Stimulated activated CD4-positive, alpha-beta T cell treated with anti-CD3 and anti-CD28 coated beads, Interleukin-4, amount 100 ng/mL, for 4 hours (primary cell): Measurements from ENCODE around the gene MEGF11.

Experiments used
- DNase-seq, 2 experiments: peaks; one replicate each; pipeline ENCODE4 v3.0.0-alpha.2; 2020

MEGF11 gene

GRCh38 chr15:66212563-66212921, 41.0 kb downstream of the MEGF11 start:
- DNase-seq: no peak

- DNase-seq: no peak
These were observed 41.6 kb downstream of the MEGF11 start for GRCh38 chr15:66211670-66212562.

- DNase-seq: no peak
These were observed 42.9 kb downstream of the MEGF11 start for GRCh38 chr15:66210684-66211083.

GRCh38 chr15:66198757-66199156, 54.8 kb downstream of the MEGF11 start:
- no peak for DNase-seq

GRCh38 chr15:66196602-66197001, 56.9 kb downstream of the MEGF11 start:
- DNase-seq: no peak

GRCh38 chr15:66195621-66196230, 57.8 kb downstream of the MEGF11 start:
- DNase-seq: no peak

- no peak for DNase-seq
These were observed 60.5 kb downstream of the MEGF11 start for GRCh38 chr15:66193066-66193465.

- DNase-seq: no peak
These were observed 62.8 kb downstream of the MEGF11 start for GRCh38 chr15:66190746-66191145.

- DNase-seq: no peak
These were observed 64.3 kb downstream of the MEGF11 start for GRCh38 chr15:66189291-66189690.

GRCh38 chr15:66188464-66188863, 65.1 kb downstream of the MEGF11 start:
- DNase-seq: no peak

GRCh38 chr15:66187271-66187670, 66.3 kb downstream of the MEGF11 start:
- DNase-seq: no peak

GRCh38 chr15:66186049-66186825, 67.3 kb downstream of the MEGF11 start:
- DNase-seq: no peak

GRCh38 chr15:66184936-66185790, 68.4 kb downstream of the MEGF11 start:
- DNase-seq: no peak

GRCh38 chr15:66184492-66184891, 69.1 kb downstream of the MEGF11 start:
- no peak for DNase-seq

- no peak for DNase-seq
These were observed 72.9 kb downstream of the MEGF11 start for GRCh38 chr15:66180531-66181097.

- no peak for DNase-seq
These were observed 75.0 kb downstream of the MEGF11 start for GRCh38 chr15:66178531-66178910.

- DNase-seq: no peak
These were observed 81.1 kb downstream of the MEGF11 start for GRCh38 chr15:66172324-66172980.

GRCh38 chr15:66171841-66172240, 81.7 kb downstream of the MEGF11 start:
- no peak for DNase-seq

- no peak for DNase-seq
These were observed 82.8 kb downstream of the MEGF11 start for GRCh38 chr15:66170716-66171115.

GRCh38 chr15:66170042-66170441, 83.5 kb downstream of the MEGF11 start:
- no peak for DNase-seq

GRCh38 chr15:66169625-66170024, 83.9 kb downstream of the MEGF11 start:
- DNase-seq: no peak

GRCh38 chr15:66169023-66169422, 84.5 kb downstream of the MEGF11 start:
- no peak for DNase-seq
